Measurements from ENCODE around the gene CCT6B. TPM values are rescaled to one million over a fixed set of nuclear protein-coding genes. Genes with fewer than 3 reads are reported as not detected.
"Not testable (repeated sequence)": the region's sequence is repeated elsewhere in the genome, so short reads cannot be mapped to it uniquely, and the experiment has no call there.

Gene CCT6B, protein sequence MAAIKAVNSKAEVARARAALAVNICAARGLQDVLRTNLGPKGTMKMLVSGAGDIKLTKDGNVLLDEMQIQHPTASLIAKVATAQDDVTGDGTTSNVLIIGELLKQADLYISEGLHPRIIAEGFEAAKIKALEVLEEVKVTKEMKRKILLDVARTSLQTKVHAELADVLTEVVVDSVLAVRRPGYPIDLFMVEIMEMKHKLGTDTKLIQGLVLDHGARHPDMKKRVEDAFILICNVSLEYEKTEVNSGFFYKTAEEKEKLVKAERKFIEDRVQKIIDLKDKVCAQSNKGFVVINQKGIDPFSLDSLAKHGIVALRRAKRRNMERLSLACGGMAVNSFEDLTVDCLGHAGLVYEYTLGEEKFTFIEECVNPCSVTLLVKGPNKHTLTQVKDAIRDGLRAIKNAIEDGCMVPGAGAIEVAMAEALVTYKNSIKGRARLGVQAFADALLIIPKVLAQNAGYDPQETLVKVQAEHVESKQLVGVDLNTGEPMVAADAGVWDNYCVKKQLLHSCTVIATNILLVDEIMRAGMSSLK
- total RNA-seq = 0.86 and 1.9 TPM in 2 replicates

DNA sequence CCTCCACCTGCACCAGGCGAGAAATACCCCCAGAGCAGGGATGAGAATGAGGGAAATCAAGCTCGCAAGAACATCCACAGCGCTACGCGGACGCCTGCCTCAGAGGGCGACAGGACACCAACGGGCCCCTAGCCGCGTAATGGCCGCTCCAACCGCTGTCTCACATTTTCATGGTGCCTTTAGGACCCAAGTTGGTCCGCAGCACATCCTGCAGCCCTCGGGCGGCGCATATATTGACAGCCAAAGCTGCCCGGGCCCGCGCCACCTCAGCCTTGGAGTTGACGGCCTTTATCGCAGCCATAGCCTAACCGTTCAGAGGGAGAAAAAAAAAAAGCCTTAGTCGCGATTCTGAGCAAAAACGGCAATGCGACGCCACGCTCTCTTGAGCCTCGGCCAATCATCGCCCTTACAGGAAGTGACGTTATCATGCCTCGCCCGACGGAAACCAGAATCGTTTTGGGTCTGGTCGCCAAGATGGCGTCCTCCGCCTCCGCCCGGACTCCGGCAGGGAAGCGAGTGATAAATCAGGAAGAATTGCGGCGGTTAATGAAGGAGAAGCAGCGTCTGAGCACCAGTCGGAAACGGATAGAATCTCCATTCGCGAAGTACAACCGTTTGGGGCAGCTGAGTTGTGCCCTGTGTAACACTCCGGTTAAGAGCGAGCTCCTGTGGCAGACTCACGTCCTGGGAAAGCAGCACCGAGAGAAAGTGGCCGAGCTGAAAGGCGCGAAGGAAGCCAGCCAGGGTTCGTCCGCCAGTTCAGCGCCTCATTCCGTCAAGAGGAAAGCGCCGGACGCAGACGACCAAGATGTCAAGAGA is at the start of gene CCT6B, which contains the start of gene ZNF830:
Gene CCT6B, minus strand, starts transcription at position 368 of the 819 bp plus-strand sequence. Its CDS starts 67 bp downstream, at position 301.
Gene ZNF830, plus strand, starts transcription at position 448 of the 819 bp plus-strand sequence. Its CDS starts 27 bp downstream, at position 475.
- intact Hi-C loops (cut with micrococcal nuclease) = loop anchor here (1.0 to 2.0 kb wide), 2 partner anchors 19 to 625 kb away; partner anchors contain the start of genes AP2B1 and LIG3

DNA sequence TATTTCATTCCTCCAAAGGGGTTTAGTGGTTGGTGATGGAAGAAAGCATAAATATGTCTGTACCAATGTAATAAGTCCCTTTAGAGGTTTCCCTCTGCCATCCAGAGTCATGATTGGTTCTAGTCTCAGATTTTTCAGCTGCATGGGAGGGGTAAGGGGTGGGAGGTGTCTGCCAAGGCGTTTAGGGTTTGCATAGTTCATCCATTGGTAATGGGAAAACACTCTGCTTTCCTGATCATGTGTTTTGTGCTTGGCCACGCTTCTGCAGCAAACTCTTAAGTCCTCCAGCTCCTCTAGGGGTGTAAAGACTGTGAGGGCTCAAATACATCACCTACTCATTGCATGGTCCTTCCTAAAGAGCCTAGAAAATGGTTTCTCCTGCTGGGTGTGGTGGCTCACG is 48.8 kb upstream of the CCT6B start:
- intact Hi-C loops (cut with micrococcal nuclease) = no loop called here

DNA sequence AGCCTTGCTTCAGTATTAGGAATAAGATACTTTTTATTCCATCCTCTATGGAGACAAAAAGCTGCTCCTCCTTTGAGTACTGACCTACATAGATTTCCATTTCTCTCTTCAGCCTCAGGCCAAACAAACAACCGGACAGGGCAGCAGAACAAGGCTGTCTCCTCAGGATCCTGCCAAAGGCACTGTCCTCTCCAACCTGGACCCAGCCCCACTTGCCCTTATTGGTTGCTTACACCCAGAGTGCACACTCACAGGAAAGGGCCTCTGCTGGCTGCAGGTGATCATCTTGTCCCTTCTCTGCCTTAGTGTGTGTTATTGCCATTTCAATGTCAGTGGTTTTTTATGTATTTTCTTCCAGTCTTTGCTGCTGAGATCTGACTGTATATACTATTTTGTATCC is 45.7 kb upstream of the CCT6B start:
- intact Hi-C loops (cut with micrococcal nuclease) = no loop called here

DNA sequence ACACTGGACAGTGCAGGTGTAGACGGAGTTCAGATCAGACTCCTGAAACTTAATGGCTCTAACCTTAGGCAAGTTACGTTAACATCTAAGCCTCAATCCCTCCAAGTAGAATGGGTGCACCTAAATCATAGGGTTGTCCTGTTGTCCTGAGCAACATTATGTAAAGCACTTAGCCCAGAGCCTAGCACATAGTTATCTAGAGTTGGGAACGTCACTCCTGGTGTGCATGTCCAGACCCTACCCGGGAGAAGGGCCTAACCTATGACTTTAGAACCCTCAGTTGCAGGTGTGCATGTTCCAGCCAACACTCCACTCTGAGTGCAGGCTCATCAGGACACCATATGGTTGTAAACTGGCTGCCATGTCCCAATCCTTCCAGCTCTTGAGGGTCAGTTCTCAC is 45.1 kb upstream of the CCT6B start:
- intact Hi-C loops (cut with micrococcal nuclease) = no loop called here

DNA sequence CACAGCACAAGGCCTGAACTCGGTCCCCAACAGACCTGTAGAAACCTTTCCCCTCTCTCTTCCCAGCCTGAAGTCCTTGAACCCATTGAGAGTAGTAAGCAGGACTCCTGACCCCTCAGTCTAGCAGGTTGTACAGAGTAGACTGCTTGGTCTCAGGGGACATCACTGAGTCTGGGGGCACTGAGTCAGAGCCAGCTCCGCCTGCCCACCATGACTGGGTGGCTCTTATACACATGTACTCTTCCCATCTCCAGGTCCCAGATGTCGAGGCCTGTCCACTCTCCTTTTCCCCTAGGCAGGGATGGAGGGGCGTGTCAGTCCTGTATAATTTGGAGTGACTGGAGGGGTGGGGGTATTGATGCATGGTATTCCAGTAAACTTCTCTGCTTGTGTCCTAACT is 42.5 kb upstream of the CCT6B start:
- intact Hi-C loops (cut with micrococcal nuclease) = no loop called here

DNA sequence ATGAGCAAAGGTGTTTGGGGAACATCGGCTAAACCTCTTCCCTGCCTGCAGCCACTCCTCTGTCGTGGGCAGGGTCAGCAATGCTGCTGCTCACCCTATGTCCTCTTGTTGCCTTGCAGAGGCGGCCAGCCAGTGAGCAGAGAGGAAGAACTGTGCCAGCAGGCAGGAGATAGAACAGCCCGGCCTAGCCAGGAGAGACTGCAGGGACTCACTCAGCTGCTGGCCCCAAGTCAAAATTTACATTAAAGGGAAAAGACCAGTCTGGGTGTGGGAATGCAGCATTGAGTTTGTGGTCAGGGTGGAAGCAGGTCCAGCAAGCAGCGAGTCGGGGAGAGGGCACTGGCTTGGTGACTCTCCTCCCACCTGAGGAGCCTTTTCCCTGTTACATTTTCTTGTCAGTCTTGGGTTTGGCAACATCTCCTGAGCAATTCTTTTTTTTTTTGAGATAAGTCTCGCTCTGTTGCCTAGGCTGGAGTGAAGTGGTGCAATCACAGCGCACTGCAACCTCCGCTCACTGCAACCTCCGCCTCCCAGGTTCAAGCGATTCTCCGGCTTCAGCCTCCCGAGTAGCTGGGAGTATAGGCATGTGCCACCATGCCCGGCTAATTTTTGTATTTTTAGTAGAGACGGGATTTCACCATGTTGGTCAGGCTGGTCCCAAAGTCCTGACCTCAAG is 41.8 kb upstream of the CCT6B start:
- intact Hi-C loops (cut with micrococcal nuclease) = no loop called here

DNA sequence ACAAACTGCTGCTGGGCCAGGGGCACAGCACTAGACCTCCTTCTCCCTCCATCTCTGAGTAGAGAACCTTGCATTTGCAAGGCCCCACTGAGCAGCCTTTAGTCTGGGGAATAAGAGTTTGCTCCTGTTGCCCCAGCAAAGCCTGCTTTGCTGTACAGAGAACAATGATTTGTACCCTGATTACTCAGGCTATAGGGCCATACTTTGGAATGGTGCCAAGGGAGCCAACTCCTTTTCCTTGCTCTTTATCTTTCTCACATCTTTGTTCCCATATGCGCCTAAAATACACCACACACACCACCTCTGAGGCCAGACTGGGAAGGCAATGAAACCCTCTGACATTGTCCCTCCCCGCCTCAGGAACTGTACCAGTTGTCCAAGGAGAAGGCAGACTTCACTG is 40.3 kb upstream of the CCT6B start:
- intact Hi-C loops (cut with micrococcal nuclease) = no loop called here

DNA sequence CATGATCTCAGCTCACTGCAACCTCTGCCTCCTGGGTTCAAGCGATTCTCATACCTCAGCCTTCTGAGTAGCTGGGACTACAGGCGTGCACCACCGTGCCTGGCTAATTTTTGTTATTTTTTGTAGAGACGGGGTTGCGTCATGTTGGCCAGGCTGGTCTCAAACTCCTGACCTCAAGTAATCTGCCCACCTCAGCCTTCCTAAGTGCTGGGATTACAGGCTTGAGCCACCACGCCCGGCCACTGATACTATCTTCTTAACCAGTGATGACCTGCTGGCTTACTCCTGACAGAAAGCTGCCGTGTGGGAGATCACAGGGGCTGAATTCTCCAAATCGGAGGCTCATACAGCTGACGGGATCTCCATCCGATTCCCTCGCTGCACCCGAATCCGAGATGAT is 39.7 kb upstream of the CCT6B start:
- intact Hi-C loops (cut with micrococcal nuclease) = not testable (repeated sequence)

DNA sequence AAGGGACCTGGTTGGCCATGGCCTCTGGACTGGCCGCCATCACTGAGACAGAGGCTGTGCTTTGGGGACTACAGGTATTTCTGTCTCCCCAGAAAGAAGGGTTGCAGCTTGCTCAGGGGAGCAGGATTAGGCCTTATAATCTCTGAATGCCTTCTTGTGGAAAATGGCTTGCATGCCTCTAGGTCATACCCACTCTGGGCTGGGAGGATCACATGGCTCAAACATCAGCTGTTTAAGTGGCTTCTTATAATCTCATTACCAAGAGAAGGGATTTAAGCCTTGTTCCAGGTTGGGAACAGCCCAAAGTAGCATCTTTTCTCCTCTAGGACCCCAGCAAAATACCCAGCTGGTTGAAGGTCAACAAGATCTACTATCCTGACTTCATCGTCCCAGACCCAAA is 38.2 kb upstream of the CCT6B start:
- intact Hi-C loops (cut with micrococcal nuclease) = loop anchor here (2.0 kb wide), 1 partner anchor 63 kb away; the partner anchor contains the start of gene RFFL

DNA sequence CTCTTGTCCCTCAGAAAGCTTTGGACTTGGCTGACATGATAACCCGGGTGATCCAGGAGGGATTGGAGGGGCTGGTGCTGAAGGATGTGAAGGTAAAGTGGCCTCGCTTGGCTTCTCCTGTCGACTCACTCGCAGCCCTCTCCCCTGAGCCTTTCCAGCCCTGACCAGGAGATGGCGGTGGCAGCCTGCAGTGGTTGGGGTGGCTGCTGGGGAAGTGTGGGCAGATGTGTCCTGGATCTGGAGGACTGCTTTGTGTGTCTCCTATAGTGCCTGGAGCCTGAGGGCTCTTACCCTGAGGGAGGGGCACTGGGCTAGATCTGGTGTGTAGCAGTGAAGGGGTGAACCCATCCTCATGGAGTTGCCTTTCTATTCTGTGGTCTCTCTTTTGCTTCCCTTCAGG is 36.9 kb upstream of the CCT6B start:
- intact Hi-C loops (cut with micrococcal nuclease) = loop anchor here (1.0 to 2.0 kb wide), 3 partner anchors 65 to 121 kb away; partner anchors contain the start of genes RAD51D and RFFL

DNA sequence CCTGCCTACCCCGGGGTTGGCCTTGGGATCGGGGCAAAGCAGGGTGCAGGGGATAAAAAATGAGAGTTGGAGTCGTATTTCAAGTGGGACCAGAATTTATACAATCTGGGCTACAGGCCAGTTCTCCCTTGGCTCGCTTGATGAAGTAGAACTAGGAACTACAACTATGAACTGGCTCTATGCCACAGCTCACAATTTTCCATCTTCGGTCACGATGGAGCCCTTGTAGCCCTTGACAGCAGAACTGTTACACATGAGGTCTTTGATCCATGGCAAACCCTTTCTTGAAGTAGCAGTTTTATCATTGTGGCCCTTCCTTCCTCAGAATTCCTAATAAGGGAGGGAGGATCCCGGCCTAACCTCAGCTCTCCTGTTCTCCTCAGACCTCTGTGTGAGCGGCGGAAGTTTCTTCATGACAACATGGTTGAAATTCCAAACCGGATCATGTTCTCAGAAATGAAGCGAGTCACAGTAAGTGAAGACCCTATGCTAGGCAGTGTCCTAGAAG is 36.1 kb upstream of the CCT6B start:
- intact Hi-C loops (cut with micrococcal nuclease) = no loop called here

DNA sequence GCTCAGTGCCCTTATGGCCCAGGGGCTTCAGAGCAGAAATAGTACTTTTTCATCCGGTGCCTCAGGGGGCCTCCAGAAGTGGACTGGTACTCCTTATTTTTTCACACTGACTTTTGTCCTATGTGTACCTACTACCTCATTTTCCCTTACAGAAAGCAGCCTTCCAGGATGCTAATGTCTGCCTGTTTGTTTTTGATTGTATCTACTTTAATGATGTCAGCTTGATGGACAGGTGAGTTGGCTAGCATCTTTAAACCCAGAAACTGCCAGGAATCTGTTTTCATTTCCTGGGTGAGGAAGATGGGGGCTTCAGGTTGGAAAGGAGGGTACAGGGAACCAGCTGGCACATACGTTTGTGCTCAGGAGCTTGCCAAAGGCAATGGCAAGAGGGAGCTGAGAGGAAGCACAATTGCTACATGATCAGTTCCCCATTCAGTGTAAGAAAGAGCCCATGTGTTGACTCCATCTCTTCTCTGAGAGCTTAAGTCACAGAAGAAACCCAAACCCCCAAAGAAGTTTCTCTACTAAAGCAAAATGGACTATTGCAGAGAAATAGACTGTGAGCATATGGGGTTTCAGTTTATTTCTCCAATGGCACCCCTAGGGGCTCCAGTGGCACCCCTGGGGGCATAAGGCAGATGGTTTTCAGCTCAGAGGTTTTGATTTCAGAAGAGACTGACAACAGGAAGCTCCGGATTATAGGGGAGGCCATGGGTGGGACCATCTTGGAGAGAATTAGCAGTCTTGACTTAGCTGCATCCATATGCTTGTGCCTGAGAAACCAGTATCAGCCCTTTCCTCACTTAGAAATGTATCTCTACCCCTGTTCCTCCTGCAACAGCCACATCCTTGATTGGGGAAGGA is 35.4 kb upstream of the CCT6B start:
- intact Hi-C loops (cut with micrococcal nuclease) = no loop called here

DNA sequence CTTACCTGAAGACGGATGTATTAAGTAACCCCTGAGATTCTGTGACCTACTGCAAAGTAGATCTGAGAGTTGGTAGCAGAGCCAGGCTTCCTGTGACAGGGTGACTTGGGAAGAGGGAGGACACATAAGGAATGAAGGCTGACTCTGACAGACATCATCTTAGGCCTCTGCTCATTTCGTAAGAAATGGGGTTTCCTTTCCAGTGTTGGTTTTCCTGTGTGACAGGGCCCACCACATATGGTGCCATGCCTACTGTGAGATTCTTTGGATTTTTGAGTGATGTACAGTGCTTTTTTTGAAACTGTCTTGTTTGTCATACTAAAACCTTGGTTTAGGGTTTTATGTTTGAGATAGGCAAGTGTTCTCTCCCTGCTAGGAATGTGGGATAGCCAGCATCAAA is 31.8 kb upstream of the CCT6B start:
- intact Hi-C loops (cut with micrococcal nuclease) = no loop called here

DNA sequence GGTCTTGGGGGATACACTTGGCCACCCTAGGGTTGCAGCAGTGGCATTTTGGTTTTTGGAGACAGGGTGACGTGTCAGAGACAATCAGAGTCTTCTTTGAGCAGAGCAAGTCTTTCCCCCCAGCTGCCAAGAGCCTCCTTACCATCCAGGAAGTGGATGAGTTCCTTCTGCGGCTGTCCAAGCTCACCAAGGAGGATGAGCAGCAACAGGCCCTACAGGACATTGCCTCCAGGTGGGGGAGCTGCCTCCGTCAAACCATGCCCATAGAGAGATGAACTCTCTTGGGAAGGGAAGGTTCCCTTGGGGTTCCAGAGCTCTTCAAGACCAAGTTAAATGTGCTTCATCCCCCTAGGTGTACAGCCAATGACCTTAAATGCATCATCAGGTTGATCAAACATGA is 30.3 kb upstream of the CCT6B start:
- intact Hi-C loops (cut with micrococcal nuclease) = no loop called here

DNA sequence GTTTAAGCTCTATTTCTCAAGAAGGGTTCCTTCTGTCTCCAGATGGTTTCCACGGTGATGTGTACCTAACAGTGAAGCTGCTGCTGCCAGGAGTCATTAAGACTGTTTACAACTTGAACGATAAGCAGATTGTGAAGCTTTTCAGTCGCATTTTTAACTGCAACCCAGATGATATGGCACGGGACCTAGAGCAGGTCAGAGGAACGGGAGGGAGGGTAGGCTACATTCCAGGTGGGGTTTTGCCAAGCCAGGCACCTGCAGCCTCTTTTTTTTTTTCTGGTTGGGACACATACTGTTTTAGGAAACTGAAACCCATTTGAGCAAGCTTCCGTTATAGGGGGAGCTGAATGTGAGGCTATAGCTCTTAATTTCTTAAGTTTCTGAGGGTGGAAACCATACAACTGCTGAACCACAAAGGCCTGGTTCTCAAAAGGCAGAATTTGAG is 29.7 kb upstream of the CCT6B start:
- intact Hi-C loops (cut with micrococcal nuclease) = no loop called here

DNA sequence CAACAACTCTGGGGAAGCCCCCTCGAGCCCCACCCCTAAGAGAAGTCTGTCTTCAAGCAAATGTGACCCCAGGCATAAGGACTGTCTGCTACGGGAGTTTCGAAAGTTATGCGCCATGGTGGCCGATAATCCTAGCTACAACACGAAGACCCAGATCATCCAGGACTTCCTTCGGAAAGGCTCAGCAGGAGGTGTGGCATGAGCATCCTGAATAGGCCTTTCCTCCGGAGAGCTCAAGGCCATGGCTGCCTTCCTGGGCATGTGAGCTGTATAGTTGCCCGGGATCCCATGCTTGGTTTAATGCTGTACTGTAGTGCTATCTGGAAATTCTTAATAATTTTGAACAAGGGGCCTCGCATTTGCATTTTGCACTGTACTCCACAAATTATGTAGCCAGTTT is 28.2 kb upstream of the CCT6B start:
- intact Hi-C loops (cut with micrococcal nuclease) = no loop called here

DNA sequence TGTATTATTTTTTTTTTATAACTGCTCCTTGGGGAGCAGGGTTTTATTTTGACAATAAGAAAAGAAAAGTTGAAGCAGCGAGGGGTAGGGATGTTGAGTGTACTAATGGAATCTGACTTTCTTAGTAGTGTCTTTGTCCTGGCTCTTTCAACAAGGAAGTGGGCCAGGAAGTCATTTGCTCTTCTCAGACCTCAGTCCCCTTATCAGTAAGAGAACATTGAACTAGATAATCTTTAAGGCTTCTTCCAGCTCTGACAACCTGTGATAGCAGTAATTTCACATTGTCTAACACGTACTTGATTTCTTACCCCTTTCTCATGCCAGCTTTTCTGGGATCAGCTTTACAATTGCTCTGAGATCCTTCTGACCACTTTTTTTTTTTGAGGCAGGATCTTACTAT is 27.4 kb upstream of the CCT6B start:
- intact Hi-C loops (cut with micrococcal nuclease) = no loop called here

DNA sequence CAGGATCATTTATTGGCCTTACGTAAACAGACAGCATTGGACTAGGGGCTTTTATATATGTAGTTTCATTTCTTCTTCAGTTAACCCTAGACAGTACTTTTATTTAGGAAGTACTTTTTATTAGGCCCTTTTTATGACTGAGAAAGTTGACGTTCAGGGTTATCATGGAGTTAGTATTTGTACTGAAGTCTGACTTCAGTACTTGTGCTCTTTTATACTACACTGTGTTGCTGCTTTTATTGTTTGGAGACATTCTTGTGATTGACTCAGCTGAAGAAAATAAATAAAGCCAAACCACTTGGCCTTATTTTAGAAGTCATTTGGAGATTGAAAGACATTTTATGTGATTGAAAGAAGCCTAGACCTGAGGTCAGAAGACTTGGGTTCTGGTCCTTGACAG is 26.0 kb upstream of the CCT6B start:
- intact Hi-C loops (cut with micrococcal nuclease) = no loop called here

DNA sequence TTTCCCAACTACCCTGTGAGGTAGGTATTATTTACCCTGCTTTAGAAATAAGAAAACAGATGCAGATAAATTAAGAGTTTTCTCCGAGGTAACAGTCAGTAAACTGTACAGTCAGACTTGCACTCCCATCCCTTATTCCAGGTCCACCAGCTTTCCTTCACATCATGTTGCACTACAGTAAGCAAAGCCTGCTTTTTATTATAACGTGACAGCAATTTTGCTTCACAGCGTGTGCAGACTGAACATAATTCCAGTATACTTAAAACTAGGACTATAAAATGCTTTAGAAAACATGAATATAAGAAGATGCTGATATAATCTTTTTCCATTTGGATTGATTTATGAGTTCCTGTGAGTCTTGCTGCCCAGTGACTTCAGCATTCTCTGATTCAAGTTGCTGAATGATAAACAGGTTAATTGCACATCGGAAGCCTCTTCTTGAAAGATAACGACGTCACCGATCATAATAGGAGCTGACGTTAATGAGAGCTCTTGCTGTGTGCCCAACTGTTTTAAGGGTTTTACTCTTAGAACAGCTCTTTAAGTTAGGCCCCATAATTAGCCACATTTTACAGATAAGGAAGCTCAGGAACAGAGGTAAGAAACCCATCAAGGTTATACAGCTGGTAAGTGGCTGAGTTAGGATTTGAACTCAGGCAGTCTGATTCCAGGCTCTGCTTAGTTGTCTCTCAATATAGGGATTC is 20.4 kb upstream of the CCT6B start:
- intact Hi-C loops (cut with micrococcal nuclease) = loop anchor here (1.0 to 5.0 kb wide), 5 partner anchors 34 to 827 kb away; partner anchors contain the start of genes RFFL and TAF15
